HEK293T (cell line): ENCODE measurements around the gene SLC1A4.

Experiments
- BHLHE40 ChIP-seq: fragments of 450-650 bp; IDR thresholded peaks from 2 replicates; pipeline ENCODE4 v1.6.1; 2016; ENCODE audit warnings: mild to moderate bottlenecking, moderate library complexity, borderline replicate concordance
- ELF4 ChIP-seq: fragments of 450-650 bp; IDR thresholded peaks from 2 replicates; pipeline ENCODE4 v1.6.1; 2017; ENCODE audit warnings: antibody characterized with exemption
- PKNOX1 ChIP-seq: fragments of 450-650 bp; IDR thresholded peaks from 2 replicates; pipeline ENCODE4 v1.6.1; 2016
- SP1 ChIP-seq: fragments of 450-650 bp; IDR thresholded peaks from 2 replicates; pipeline ENCODE4 v1.6.1; 2017
- ZNF384 ChIP-seq: fragments of 450-650 bp; IDR thresholded peaks from 2 replicates; pipeline ENCODE4 v1.6.1; 2016

GRCh38 chr2:65071499-65072180 is 82.4 kb downstream of the SLC1A4 start:
- TF ChIP-seq BHLHE40 (no peak), SP1 (no peak), ELF4 (no peak), PKNOX1 (no peak), ZNF384 (no peak)
